ENCODE results near the gene FTSJ3.

Gene FTSJ3

DNA sequence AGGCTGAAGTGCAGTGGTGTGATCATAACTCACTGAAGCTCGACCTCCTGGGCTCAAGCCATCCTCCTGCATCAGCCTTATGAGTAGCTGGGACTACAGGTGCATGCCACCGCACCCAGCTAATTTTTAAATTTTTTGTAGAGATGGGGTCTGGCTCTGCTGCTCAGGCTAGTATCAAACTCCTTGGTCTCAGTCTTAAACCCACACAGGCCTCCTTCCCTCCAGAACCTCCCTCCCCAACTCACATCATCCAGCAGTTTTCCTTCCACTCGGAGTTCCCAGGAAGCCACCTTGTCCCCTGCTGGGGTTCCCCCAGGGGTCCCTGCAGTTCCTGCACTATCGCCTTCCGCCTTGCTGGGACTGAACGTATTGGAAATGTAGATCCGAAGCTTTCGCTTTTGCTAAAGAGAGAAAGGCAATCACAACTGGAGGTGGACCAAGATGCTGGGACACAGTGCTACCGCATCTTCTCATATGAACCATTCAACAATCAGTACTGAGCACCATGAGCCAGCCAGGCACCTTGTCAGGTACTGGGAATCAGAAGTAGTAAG is 7.8 kb upstream of the FTSJ3 start:
- H3K36me3 ChIP-seq (ENCODE audit: control insufficient read depth in 2 of 2, insufficient read depth in 2 of 2, low read length in 2 of 2) = peaks cover 61 to 65% of the 10 kb centered on the region in 2 donors
- no peak overlapping the region for H3K9ac ChIP-seq (ENCODE audit: low read depth in 1 of 2, low read length in 2 of 2)
- no peaks in the 10 kb centered on the region for H3K9me3 ChIP-seq (ENCODE audit: control insufficient read depth in 2 of 2, low read length in 2 of 2)
- H3K27ac ChIP-seq (ENCODE audit: low read depth in 2 of 2, low read length in 2 of 2) = no peak overlapping the region
- H3K4me1 ChIP-seq (ENCODE audit: control insufficient read depth in 2 of 2, insufficient read depth in 2 of 2, low read length in 2 of 2) = peaks cover 16 to 21% of the 10 kb centered on the region in 2 donors
- H3K4me3 ChIP-seq (ENCODE audit: low read length in 2 of 2) = no peak overlapping the region
- no peaks in the 10 kb centered on the region for H3K27me3 ChIP-seq (ENCODE audit: control insufficient read depth in 2 of 2, insufficient read depth in 2 of 2, low read length in 2 of 2)

DNA sequence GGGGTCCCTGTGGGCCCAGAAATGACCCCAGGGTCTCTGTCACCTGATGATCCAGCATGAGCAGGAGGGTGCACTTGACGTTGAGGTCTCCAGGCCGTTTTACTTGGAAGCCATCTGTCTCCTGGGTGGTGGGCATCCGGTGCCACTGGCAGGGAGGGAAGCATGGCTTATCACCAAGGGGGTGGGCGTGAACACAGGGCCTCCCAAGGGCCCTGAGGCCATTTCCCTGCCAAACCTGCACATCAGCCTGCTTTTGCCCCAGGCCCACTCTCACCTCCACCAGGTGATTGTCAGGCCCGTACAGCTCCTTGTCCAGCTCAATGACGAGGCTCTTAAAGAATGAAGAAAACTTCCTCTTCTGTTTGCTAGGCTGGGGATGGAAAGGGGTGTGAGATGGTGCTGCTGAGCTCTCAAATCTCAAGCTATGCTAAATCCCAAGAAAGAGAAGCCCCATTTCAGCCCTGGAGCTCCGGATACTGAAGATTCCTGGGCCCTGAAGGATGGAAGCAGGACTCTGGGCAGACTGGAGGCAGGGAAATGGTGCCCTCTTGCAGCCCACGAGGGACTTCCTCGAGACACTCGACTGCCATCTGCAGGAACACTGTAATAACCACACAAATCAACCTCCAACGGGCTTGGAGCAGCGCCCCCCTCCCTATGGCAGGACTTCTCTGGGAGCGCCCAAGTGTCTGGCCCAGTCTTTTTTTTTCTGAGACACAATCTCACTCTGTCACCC is 7.1 kb upstream of the FTSJ3 start:
- no peaks in the 10 kb centered on the region for H3K9me3 ChIP-seq (ENCODE audit: control insufficient read depth in 2 of 2, low read length in 2 of 2)
- no peaks in the 10 kb centered on the region for H3K27me3 ChIP-seq (ENCODE audit: control insufficient read depth in 2 of 2, insufficient read depth in 2 of 2, low read length in 2 of 2)
- peaks cover 67 to 72% of the 10 kb centered on the region in 2 donors for H3K36me3 ChIP-seq (ENCODE audit: control insufficient read depth in 2 of 2, insufficient read depth in 2 of 2, low read length in 2 of 2)
- H3K4me3 ChIP-seq (ENCODE audit: low read length in 2 of 2) = no peak overlapping the region
- no peak overlapping the region for H3K9ac ChIP-seq (ENCODE audit: low read depth in 1 of 2, low read length in 2 of 2)
- no peak overlapping the region for H3K27ac ChIP-seq (ENCODE audit: low read depth in 2 of 2, low read length in 2 of 2)
- peaks cover 14 to 21% of the 10 kb centered on the region in 2 donors for H3K4me1 ChIP-seq (ENCODE audit: control insufficient read depth in 2 of 2, insufficient read depth in 2 of 2, low read length in 2 of 2)

DNA sequence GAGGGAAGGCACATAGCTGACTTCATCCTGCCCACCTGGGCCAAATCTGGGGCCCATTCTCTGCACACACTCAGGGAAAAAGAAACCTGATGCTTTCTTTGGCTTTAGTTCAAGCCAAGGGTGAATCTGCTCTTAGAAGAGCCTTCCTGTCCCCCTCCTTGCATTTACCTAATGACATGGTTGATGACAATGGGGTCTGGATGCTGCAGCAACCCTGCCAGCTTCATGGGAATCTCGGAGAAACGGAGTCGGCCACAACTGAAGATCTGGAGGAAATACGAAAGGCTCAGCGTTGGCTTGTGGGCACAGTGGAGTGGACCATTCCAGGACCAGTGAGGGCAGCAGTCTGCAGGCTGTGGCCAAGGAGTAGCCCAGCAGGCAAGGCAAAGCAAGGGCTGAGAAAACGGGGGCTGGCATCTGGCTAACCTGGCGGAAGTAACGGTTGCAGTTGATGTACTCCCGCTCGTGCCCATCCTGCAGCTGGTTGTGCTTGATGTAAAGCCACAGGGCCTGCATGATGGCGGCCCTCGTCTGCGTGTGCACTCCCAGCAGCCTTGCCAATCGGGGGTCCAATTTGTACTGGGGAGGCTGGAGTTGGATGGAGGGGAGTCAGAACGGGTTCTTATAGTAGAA is 6.4 kb upstream of the FTSJ3 start:
- peaks cover 6 to 14% of the 10 kb centered on the region in 2 donors for H3K4me1 ChIP-seq (ENCODE audit: control insufficient read depth in 2 of 2, insufficient read depth in 2 of 2, low read length in 2 of 2)
- H3K27ac ChIP-seq (ENCODE audit: low read depth in 2 of 2, low read length in 2 of 2) = no peak overlapping the region
- H3K36me3 ChIP-seq (ENCODE audit: control insufficient read depth in 2 of 2, insufficient read depth in 2 of 2, low read length in 2 of 2) = peaks cover 70 to 78% of the 10 kb centered on the region in 2 donors

DNA sequence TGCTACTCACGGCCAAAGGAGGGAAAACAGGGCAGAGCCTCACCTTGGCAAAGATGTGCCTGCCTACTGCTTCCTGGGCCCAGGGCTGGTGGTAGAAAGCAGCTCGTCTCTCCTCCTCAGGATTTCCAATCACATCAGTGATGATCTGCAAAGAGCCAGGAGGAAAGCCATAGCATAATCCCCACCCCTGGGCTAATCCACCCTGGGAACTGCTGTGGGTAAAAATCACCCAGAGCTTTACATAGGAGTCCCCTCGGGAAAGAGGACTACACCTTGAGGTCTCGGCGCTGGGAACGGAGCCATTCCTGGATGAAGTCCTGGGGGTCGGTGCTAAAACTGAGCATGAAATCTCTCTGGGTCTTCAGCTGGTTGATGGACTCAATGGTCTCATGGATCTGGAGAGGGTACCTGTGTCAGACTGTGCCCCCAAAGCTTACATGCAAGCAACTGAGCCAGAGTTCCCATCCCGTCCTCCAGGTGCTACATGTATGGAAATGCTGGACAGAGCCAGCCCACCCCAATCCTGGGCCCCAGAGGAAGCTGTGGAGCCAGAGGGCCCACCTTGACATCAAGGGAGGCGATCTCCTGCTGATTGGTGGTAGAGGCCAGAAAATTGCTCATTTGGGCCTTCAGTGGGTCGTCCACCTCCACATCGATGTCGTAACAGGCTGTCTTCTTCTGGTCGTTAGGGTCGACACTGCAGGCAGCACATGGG is 5.7 kb upstream of the FTSJ3 start:
- Histone ChIP-seq H3K4me1 (ENCODE audit: control insufficient read depth in 2 of 2, insufficient read depth in 2 of 2, low read length in 2 of 2) (peaks cover 6 to 15% of the 10 kb centered on the region in 2 donors), H3K36me3 (ENCODE audit: control insufficient read depth in 2 of 2, insufficient read depth in 2 of 2, low read length in 2 of 2) (peaks cover 70 to 78% of the 10 kb centered on the region in 2 donors), H3K27ac (ENCODE audit: low read depth in 2 of 2, low read length in 2 of 2) (no peak overlapping the region), H3K9ac (ENCODE audit: low read depth in 1 of 2, low read length in 2 of 2) (no peak overlapping the region), H3K4me3 (ENCODE audit: low read length in 2 of 2) (no peak overlapping the region), H3K9me3 (ENCODE audit: control insufficient read depth in 2 of 2, low read length in 2 of 2) (no peaks in the 10 kb centered on the region), H3K27me3 (ENCODE audit: control insufficient read depth in 2 of 2, insufficient read depth in 2 of 2, low read length in 2 of 2) (no peaks in the 10 kb centered on the region)

More for the DNA sequence above, 6.4 kb upstream of the FTSJ3 start:
- no peak overlapping the region for H3K4me3 ChIP-seq (ENCODE audit: low read length in 2 of 2)
- no peaks in the 10 kb centered on the region for H3K9me3 ChIP-seq (ENCODE audit: control insufficient read depth in 2 of 2, low read length in 2 of 2)
- no peaks in the 10 kb centered on the region for H3K27me3 ChIP-seq (ENCODE audit: control insufficient read depth in 2 of 2, insufficient read depth in 2 of 2, low read length in 2 of 2)
- H3K9ac ChIP-seq (ENCODE audit: low read depth in 1 of 2, low read length in 2 of 2) = no peak overlapping the region

- Histone ChIP-seq H3K4me3 (ENCODE audit: low read length in 2 of 2) (no peak overlapping the region), H3K27me3 (ENCODE audit: control insufficient read depth in 2 of 2, insufficient read depth in 2 of 2, low read length in 2 of 2) (no peaks in the 10 kb centered on the region), H3K27ac (ENCODE audit: low read depth in 2 of 2, low read length in 2 of 2) (no peak overlapping the region), H3K4me1 (ENCODE audit: control insufficient read depth in 2 of 2, insufficient read depth in 2 of 2, low read length in 2 of 2) (peaks cover 9 to 14% of the 10 kb centered on the region in 2 donors), H3K9ac (ENCODE audit: low read depth in 1 of 2, low read length in 2 of 2) (no peak overlapping the region), H3K9me3 (ENCODE audit: control insufficient read depth in 2 of 2, low read length in 2 of 2) (no peaks in the 10 kb centered on the region), H3K36me3 (ENCODE audit: control insufficient read depth in 2 of 2, insufficient read depth in 2 of 2, low read length in 2 of 2) (peaks cover 70 to 78% of the 10 kb centered on the region in 2 donors)
These were observed 5.0 kb upstream of the FTSJ3 start for GRCh38 chr17:63832455-63832854.

DNA sequence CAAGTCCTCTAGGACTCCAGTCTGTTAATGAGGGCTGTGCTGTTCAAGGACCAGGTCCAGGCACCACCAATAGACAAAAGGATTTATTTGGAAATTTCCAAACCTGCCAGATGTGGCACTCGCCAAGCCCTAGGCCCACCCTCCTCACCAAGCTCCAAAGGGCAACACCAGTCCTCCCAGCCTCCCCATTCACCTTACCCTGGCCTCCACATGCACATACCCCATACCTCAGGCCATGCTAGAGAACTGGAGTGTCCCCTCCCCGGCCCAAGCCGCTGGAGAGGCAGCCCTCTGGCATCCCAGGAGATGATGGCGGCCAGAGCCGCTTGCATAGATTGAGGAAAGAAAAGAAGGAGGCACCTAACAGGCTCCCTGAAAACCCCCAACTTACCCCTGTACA is 4.6 kb upstream of the FTSJ3 start:
- Histone ChIP-seq H3K9ac (ENCODE audit: low read depth in 1 of 2, low read length in 2 of 2) (no peak overlapping the region), H3K9me3 (ENCODE audit: control insufficient read depth in 2 of 2, low read length in 2 of 2) (no peaks in the 10 kb centered on the region), H3K4me3 (ENCODE audit: low read length in 2 of 2) (no peak overlapping the region), H3K36me3 (ENCODE audit: control insufficient read depth in 2 of 2, insufficient read depth in 2 of 2, low read length in 2 of 2) (peaks cover 67 to 77% of the 10 kb centered on the region in 2 donors), H3K4me1 (ENCODE audit: control insufficient read depth in 2 of 2, insufficient read depth in 2 of 2, low read length in 2 of 2) (peaks cover 9 to 15% of the 10 kb centered on the region in 2 donors), H3K27me3 (ENCODE audit: control insufficient read depth in 2 of 2, insufficient read depth in 2 of 2, low read length in 2 of 2) (no peaks in the 10 kb centered on the region), H3K27ac (ENCODE audit: low read depth in 2 of 2, low read length in 2 of 2) (no peak overlapping the region)

GRCh38 chr17:63831505-63831904 is 4.0 kb upstream of the FTSJ3 start:
- Histone ChIP-seq H3K36me3 (ENCODE audit: control insufficient read depth in 2 of 2, insufficient read depth in 2 of 2, low read length in 2 of 2) (peaks cover 62 to 72% of the 10 kb centered on the region in 2 donors), H3K4me3 (ENCODE audit: low read length in 2 of 2) (no peak overlapping the region), H3K9ac (ENCODE audit: low read depth in 1 of 2, low read length in 2 of 2) (no peak overlapping the region), H3K27ac (ENCODE audit: low read depth in 2 of 2, low read length in 2 of 2) (no peak overlapping the region), H3K27me3 (ENCODE audit: control insufficient read depth in 2 of 2, insufficient read depth in 2 of 2, low read length in 2 of 2) (no peaks in the 10 kb centered on the region), H3K9me3 (ENCODE audit: control insufficient read depth in 2 of 2, low read length in 2 of 2) (no peaks in the 10 kb centered on the region), H3K4me1 (ENCODE audit: control insufficient read depth in 2 of 2, insufficient read depth in 2 of 2, low read length in 2 of 2) (peaks cover 10 to 15% of the 10 kb centered on the region in 2 donors)

GRCh38 chr17:63830904-63831491 is 3.5 kb upstream of the FTSJ3 start:
- peaks cover 62 to 68% of the 10 kb centered on the region in 2 donors for H3K36me3 ChIP-seq (ENCODE audit: control insufficient read depth in 2 of 2, insufficient read depth in 2 of 2, low read length in 2 of 2)
- no peaks in the 10 kb centered on the region for H3K9me3 ChIP-seq (ENCODE audit: control insufficient read depth in 2 of 2, low read length in 2 of 2)
- H3K27ac ChIP-seq (ENCODE audit: low read depth in 2 of 2, low read length in 2 of 2) = no peak overlapping the region
- H3K4me1 ChIP-seq (ENCODE audit: control insufficient read depth in 2 of 2, insufficient read depth in 2 of 2, low read length in 2 of 2) = peaks cover 15 to 20% of the 10 kb centered on the region in 2 donors
- H3K27me3 ChIP-seq (ENCODE audit: control insufficient read depth in 2 of 2, insufficient read depth in 2 of 2, low read length in 2 of 2) = no peaks in the 10 kb centered on the region
- no peak overlapping the region for H3K4me3 ChIP-seq (ENCODE audit: low read length in 2 of 2)
- no peak overlapping the region for H3K9ac ChIP-seq (ENCODE audit: low read depth in 1 of 2, low read length in 2 of 2)

DNA sequence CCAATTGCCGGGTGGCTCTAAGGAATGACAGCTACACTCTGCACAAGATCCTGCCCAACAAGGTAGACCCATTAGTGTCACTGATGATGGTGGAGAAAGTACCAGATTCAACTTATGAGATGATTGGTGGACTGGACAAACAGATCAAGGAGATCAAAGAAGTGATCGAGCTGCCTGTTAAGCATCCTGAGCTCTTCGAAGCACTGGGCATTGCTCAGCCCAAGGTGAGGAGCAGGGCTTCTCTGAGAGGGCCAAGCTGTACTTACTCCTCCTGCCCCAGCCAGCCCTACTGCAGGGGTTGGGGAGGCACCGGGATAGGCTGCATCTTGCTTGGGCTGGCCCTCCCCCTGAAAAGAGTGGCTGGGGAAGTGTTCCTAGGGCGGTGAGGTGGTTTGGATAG is 2.8 kb upstream of the FTSJ3 start:
- no peak overlapping the region for H3K9ac ChIP-seq (ENCODE audit: low read depth in 1 of 2, low read length in 2 of 2)
- no peak overlapping the region for H3K4me3 ChIP-seq (ENCODE audit: low read length in 2 of 2)
- H3K4me1 ChIP-seq (ENCODE audit: control insufficient read depth in 2 of 2, insufficient read depth in 2 of 2, low read length in 2 of 2) = peaks cover 18 to 25% of the 10 kb centered on the region in 2 donors
- H3K36me3 ChIP-seq (ENCODE audit: control insufficient read depth in 2 of 2, insufficient read depth in 2 of 2, low read length in 2 of 2) = peaks cover 58 to 69% of the 10 kb centered on the region in 2 donors
- H3K27me3 ChIP-seq (ENCODE audit: control insufficient read depth in 2 of 2, insufficient read depth in 2 of 2, low read length in 2 of 2) = no peaks in the 10 kb centered on the region
- no peaks in the 10 kb centered on the region for H3K9me3 ChIP-seq (ENCODE audit: control insufficient read depth in 2 of 2, low read length in 2 of 2)
- no peak overlapping the region for H3K27ac ChIP-seq (ENCODE audit: low read depth in 2 of 2, low read length in 2 of 2)
